ENCODE results near the gene FOXN4. TPM values are rescaled to one million over a fixed set of nuclear protein-coding genes. Genes with fewer than 3 reads are reported as not detected.

Gene FOXN4
- total RNA-seq, 4 donors from 2014 or later: not detected

- H3K36me3 ChIP-seq: no peaks in the 10 kb centered on the region
- peaks cover 0 to 6% of the 10 kb centered on the region in 2 donors for H3K27me3 ChIP-seq
- H3K4me3 ChIP-seq: no peak within 1 kb of the TSS
- peaks cover 0 to 5% (median 0%) of the 10 kb centered on the region in 4 donors for H3K9me3 ChIP-seq
- TF ChIP-seq POLR2A (IDR thresholded peaks at IDR 0.05): no peak
- no peak for TF ChIP-seq CTCF (IDR thresholded peaks at IDR 0.05)
- TF ChIP-seq EP300 (IDR thresholded peaks at IDR 0.05): no peak
- 83 to 87% methylated on average over 8 of the region's 8 CpGs for WGBS, 2 donors
- no peak within 1 kb of the TSS for H3K27ac ChIP-seq
- no peaks in the 10 kb centered on the region for H3K4me1 ChIP-seq
- no peak for DNase-seq (ENCODE audit: low spot score in 2 of 2)
These were observed 38.5 kb upstream of the FOXN4 start, which contains the start of gene MYO1H for GRCh38 chr12:109347589-109347988. Gene MYO1H, plus strand, starts transcription at chr12:109347900. Its CDS starts 61 bp downstream, at chr12:109347961.

- Histone ChIP-seq H3K27ac (no peak overlapping the region), H3K27me3 (peaks cover 0 to 6% of the 10 kb centered on the region in 2 donors), H3K9me3 (peaks cover 0 to 5% (median 0%) of the 10 kb centered on the region in 4 donors), H3K4me1 (no peaks in the 10 kb centered on the region), H3K36me3 (no peaks in the 10 kb centered on the region), H3K4me3 (no peak overlapping the region)
- 78 to 82% methylated on average over 3 of the region's 3 CpGs for WGBS, 2 donors
- TF ChIP-seq POLR2A (IDR thresholded peaks at IDR 0.05) (no peak), EP300 (IDR thresholded peaks at IDR 0.05) (no peak)
- DNase-seq (ENCODE audit: low spot score in 2 of 2): no peak
These were observed 37.8 kb upstream of the FOXN4 start for GRCh38 chr12:109346920-109347319.

- H3K36me3 ChIP-seq: no peaks in the 10 kb centered on the region
- no peaks in the 10 kb centered on the region for H3K4me1 ChIP-seq
- TF ChIP-seq POLR2A (IDR thresholded peaks at IDR 0.05) (no peak), CTCF (IDR thresholded peaks at IDR 0.05) (no peak), EP300 (IDR thresholded peaks at IDR 0.05) (no peak)
- WGBS, 2 donors: 94 to 95% methylated on average over 2 of the region's 2 CpGs
- H3K27me3 ChIP-seq: no peaks in the 10 kb centered on the region
- H3K4me3 ChIP-seq: no peak overlapping the region
- no peak for DNase-seq (ENCODE audit: low spot score in 2 of 2)
- H3K27ac ChIP-seq: no peak overlapping the region
- peaks cover 0 to 5% (median 0%) of the 10 kb centered on the region in 4 donors for H3K9me3 ChIP-seq
These were observed 36.3 kb upstream of the FOXN4 start for GRCh38 chr12:109345428-109345827.

- DNase-seq (ENCODE audit: low spot score in 2 of 2): no peak
- Histone ChIP-seq H3K27ac (no peak overlapping the region), H3K4me1 (no peaks in the 10 kb centered on the region), H3K4me3 (no peak overlapping the region), H3K27me3 (no peaks in the 10 kb centered on the region), H3K9me3 (peaks cover 0 to 5% (median 0%) of the 10 kb centered on the region in 4 donors), H3K36me3 (no peaks in the 10 kb centered on the region)
- 39 to 53% methylated on average over 2 of the region's 2 CpGs for WGBS, 2 donors
- TF ChIP-seq POLR2A (IDR thresholded peaks at IDR 0.05): no peak
These were observed 34.6 kb upstream of the FOXN4 start for GRCh38 chr12:109343677-109344076.

- no peaks in the 10 kb centered on the region for H3K4me1 ChIP-seq
- no peak overlapping the region for H3K27ac ChIP-seq
- no peak for DNase-seq (ENCODE audit: low spot score in 2 of 2)
- 74 to 93% methylated on average over 1 of the region's 1 CpG for WGBS, 2 donors
- no peaks in the 10 kb centered on the region for H3K36me3 ChIP-seq
- no peaks in the 10 kb centered on the region for H3K27me3 ChIP-seq
- no peak overlapping the region for H3K4me3 ChIP-seq
- H3K9me3 ChIP-seq: no peaks in the 10 kb centered on the region
- TF ChIP-seq CTCF (IDR thresholded peaks at IDR 0.05) (no peak), POLR2A (IDR thresholded peaks at IDR 0.05) (no peak), EP300 (IDR thresholded peaks at IDR 0.05) (no peak)
These were observed 27.5 kb upstream of the FOXN4 start for GRCh38 chr12:109336593-109336992.

GRCh38 chr12:109334887-109335286 lies 25.8 kb upstream of the FOXN4 start:
- Histone ChIP-seq H3K27me3 (no peaks in the 10 kb centered on the region), H3K27ac (no peak overlapping the region), H3K36me3 (no peaks in the 10 kb centered on the region), H3K4me1 (no peaks in the 10 kb centered on the region), H3K4me3 (no peak overlapping the region), H3K9me3 (no peaks in the 10 kb centered on the region)
- TF ChIP-seq POLR2A (IDR thresholded peaks at IDR 0.05): no peak
- no peak for TF ChIP-seq CTCF (IDR thresholded peaks at IDR 0.05)
- no peak for TF ChIP-seq EP300 (IDR thresholded peaks at IDR 0.05)
- 95 to 98% methylated on average over 2 of the region's 2 CpGs for WGBS, 2 donors
- DNase-seq (ENCODE audit: low spot score in 2 of 2): no peak

Measured in tibial nerve (tissue), 4 donors.